Endodermal cell (in vitro differentiated cells): ENCODE data around the gene KIF20A. TPM values are rescaled to one million over a fixed set of nuclear protein-coding genes. Genes with fewer than 3 reads are reported as not detected.

Experiments used
- DNase-seq: peaks from one replicate; pipeline ENCODE4 v3.0.0-alpha.2; 2017
- H3K27ac ChIP-seq: 2 replicates; pipeline ENCODE4 v1.5.1; 2013; ENCODE audit warnings: mild to moderate bottlenecking, low read depth, low read length, moderate library complexity
- H3K27me3 ChIP-seq: 2 replicates; pipeline ENCODE4 v1.6.1; 2013; ENCODE audit warnings: mild to moderate bottlenecking, low read length, moderate library complexity; ENCODE audit not compliant: insufficient read depth, control insufficient read depth, poor library complexity, severe bottlenecking
- H3K36me3 ChIP-seq: 2 replicates; pipeline ENCODE4 v1.7.0; 2013; ENCODE audit warnings: mild to moderate bottlenecking, low read length, moderate library complexity; ENCODE audit not compliant: control insufficient read depth, insufficient read depth
- H3K4me1 ChIP-seq: one replicate; pipeline ENCODE4 v1.7.0; 2013; ENCODE audit warnings: low read length; ENCODE audit not compliant: control insufficient read depth, insufficient read depth
- H3K4me3 ChIP-seq: 2 replicates; pipeline ENCODE4 v1.5.1; 2013; ENCODE audit warnings: mild to moderate bottlenecking, low read length, moderate library complexity
- H3K9ac ChIP-seq: 2 replicates; pipeline ENCODE4 v1.6.1; 2013; ENCODE audit warnings: mild to moderate bottlenecking, low read length, moderate library complexity; ENCODE audit not compliant: poor library complexity, severe bottlenecking; ENCODE audit errors: extremely low read depth
- H3K9me3 ChIP-seq: 2 replicates; pipeline ENCODE4 v1.6.1; 2013; ENCODE audit warnings: mild to moderate bottlenecking, low read length, moderate library complexity; ENCODE audit not compliant: control insufficient read depth
- H3K27ac Mint-ChIP-seq: 2 replicates; pipeline ENCODE4 v1.8.0; 2020; ENCODE audit warnings: mixed read lengths
- H3K27me3 Mint-ChIP-seq: 2 replicates; pipeline ENCODE4 v1.8.0; 2021; ENCODE audit warnings: mild to moderate bottlenecking, mixed read lengths; ENCODE audit not compliant: insufficient read depth
- H3K36me3 Mint-ChIP-seq: 2 replicates; pipeline ENCODE4 v1.8.0; 2020; ENCODE audit warnings: low read depth, mixed read lengths
- H3K4me1 Mint-ChIP-seq: 2 replicates; pipeline ENCODE4 v1.8.0; 2020; ENCODE audit warnings: mixed read lengths
- H3K4me3 Mint-ChIP-seq: 2 replicates; pipeline ENCODE4 v1.8.0; 2020; ENCODE audit warnings: mild to moderate bottlenecking, moderate library complexity, mixed read lengths
- H3K9me3 Mint-ChIP-seq: 2 replicates; pipeline ENCODE4 v1.8.0; 2020; ENCODE audit warnings: mild to moderate bottlenecking, mixed read lengths
- CTCF ChIP-seq: fragments of 200-600 bp; sonication (generic); conservative IDR thresholded peaks from 2 replicates; pipeline ENCODE4 v1.5.0; 2021; ENCODE audit warnings: antibody characterized with exemption, mild to moderate bottlenecking
- WGBS, 2 experiments: methylation state at CpG; one replicate each; pipeline versions ENCODE4 v1.1.5 to v1.1.7; 2013; ENCODE audit warnings: missing lambda C conversion rate in 2 of 2, mixed read lengths in 1 of 2; ENCODE audit not compliant: insufficient coverage in 1 of 2, insufficient read length in 1 of 2; 5-methylcytosine and 5-hydroxymethylcytosine counted together
- long read RNA-seq, 4 experiments: library from polyadenylated mRNA in 2 of 4; library from RNA in 1 of 4; library from capped mRNA in 1 of 4; stranded (forward) in 3 of 4; unstranded in 1 of 4; transcript quantifications; one replicate each; pipeline ENCODE4 v2.0.0, GENCODE V29; 2020 to 2021; ENCODE audit warnings: inconsistent platforms in 1 of 4
- polyA plus RNA-seq, 2 experiments: library from polyadenylated mRNA; stranded (reverse); fragments of 50-300 nt; gene quantifications; one replicate each; pipeline ENCODE4 v1.2.3, GENCODE V29; 2013
- total RNA-seq, 2 donors: library from RNA; stranded (reverse); fragmentation: NEBNext Ultra II Directional in 1 of 2; extraction: Animal tissue kit (Norgen Biotek cat#: 25700) in 1 of 2; gene quantifications; 2 replicates in 1 of 2; 3 replicates in 1 of 2; pipeline ENCODE4 v1.2.1, GENCODE V29; 2021

KIF20A gene
- 10 to 100 TPM; 58.0 to 74.6 TPM for total RNA-seq
- 84.5 TPM for polyA plus RNA-seq (2013, experiment 1 of 2)
- 92.9 TPM for polyA plus RNA-seq (2013, experiment 2 of 2)
- long read RNA-seq, experiment 1, transcript KIF20A-201 (19 exons, 3,201 nt), result major isoform, 9 of 34 reads
- long read RNA-seq, experiment 1, partial matches to known transcripts, result 14 of 34 reads
- long read RNA-seq, experiment 1, other reads (novel, unspliced or antisense), result 11 of 34 reads
- long read RNA-seq, experiment 2, transcript KIF20A-201 (19 exons, 3,201 nt), result major isoform, 137 of 163 reads
- long read RNA-seq, experiment 2, partial matches to known transcripts, result 15 of 163 reads
- long read RNA-seq, experiment 2, other reads (novel, unspliced or antisense), result 11 of 163 reads
- long read RNA-seq, experiment 3, transcript KIF20A-201 (19 exons, 3,201 nt), result major isoform, 408 of 475 reads
- long read RNA-seq, experiment 3, partial matches to known transcripts, result 30 of 475 reads
- long read RNA-seq, experiment 3, other reads (novel, unspliced or antisense), result 37 of 475 reads
- long read RNA-seq, experiment 4, transcript KIF20A-201 (19 exons, 3,201 nt), result major isoform, 6 of 15 reads
- long read RNA-seq, experiment 4, partial matches to known transcripts, result 3 of 15 reads
- long read RNA-seq, experiment 4, other reads (novel, unspliced or antisense), result 6 of 15 reads

- Histone ChIP-seq H3K27me3 (no peaks in the 10 kb centered on the region), H3K9me3 (no peaks in the 10 kb centered on the region), H3K9ac (peak within 1 kb of the TSS; percentile 96), H3K4me3 (peak within 1 kb of the TSS; percentile 98), H3K27ac (peak within 1 kb of the TSS; percentile 96), H3K4me1 (no peaks in the 10 kb centered on the region), H3K36me3 (peaks cover 58% of the 10 kb centered on the region)
- peaks cover 13% of the 10 kb centered on the region for H3K4me1 Mint-ChIP-seq
- no peaks in the 10 kb centered on the region for H3K27me3 Mint-ChIP-seq
- no peak for TF ChIP-seq CTCF
- H3K9me3 Mint-ChIP-seq, result no peaks in the 10 kb centered on the region
- peaks cover 50% of the 10 kb centered on the region for H3K36me3 Mint-ChIP-seq
- DNase-seq, result peak; percentile 99
- no peak within 1 kb of the TSS for H3K27ac Mint-ChIP-seq
- H3K4me3 Mint-ChIP-seq, result no peak within 1 kb of the TSS
- 0% methylated on average over 18 to 41 of the region's 41 CpGs for WGBS, 2 experiments
Observed at GRCh38 chr5:138178516-138179276, at the start of gene KIF20A, which contains the start of gene BRD8. Gene KIF20A (plus strand): TSS chr5:138179112. CDS start chr5:138179681, 569 bp downstream. Gene BRD8 (minus strand): TSS chr5:138178630. CDS start chr5:138178614, 16 bp downstream.

GRCh38 chr5:138129347-138129746, 49.6 kb upstream of the KIF20A start:
- no peak overlapping the region for H3K4me3 Mint-ChIP-seq
- TF ChIP-seq CTCF, result no peak
- Histone ChIP-seq H3K9me3 (no peaks in the 10 kb centered on the region), H3K27me3 (no peaks in the 10 kb centered on the region), H3K27ac (no peak overlapping the region), H3K36me3 (no peaks in the 10 kb centered on the region), H3K9ac (no peak overlapping the region), H3K4me3 (no peak overlapping the region), H3K4me1 (no peaks in the 10 kb centered on the region)
- no peak for DNase-seq
- WGBS, 2 experiments, result 94 to 100% methylated on average over 6 of the region's 6 CpGs
- H3K9me3 Mint-ChIP-seq, result no peaks in the 10 kb centered on the region
- no peaks in the 10 kb centered on the region for H3K27me3 Mint-ChIP-seq
- no peak overlapping the region for H3K27ac Mint-ChIP-seq
- H3K4me1 Mint-ChIP-seq, result peaks cover 1% of the 10 kb centered on the region
- no peaks in the 10 kb centered on the region for H3K36me3 Mint-ChIP-seq

- no peak overlapping the region for H3K4me3 ChIP-seq
- Mint-ChIP-seq H3K4me3 (peak overlapping the region; percentile 50), H3K9me3 (no peaks in the 10 kb centered on the region), H3K36me3 (no peaks in the 10 kb centered on the region), H3K4me1 (peaks cover 1% of the 10 kb centered on the region), H3K27me3 (no peaks in the 10 kb centered on the region), H3K27ac (no peak overlapping the region)
- no peaks in the 10 kb centered on the region for H3K27me3 ChIP-seq
- WGBS, 2 experiments, result 92 to 100% methylated on average over 4 to 7 of the region's 7 CpGs
- H3K27ac ChIP-seq, result no peak overlapping the region
- H3K9me3 ChIP-seq, result no peaks in the 10 kb centered on the region
- TF ChIP-seq CTCF, result no peak
- no peaks in the 10 kb centered on the region for H3K4me1 ChIP-seq
- H3K9ac ChIP-seq, result no peak overlapping the region
- H3K36me3 ChIP-seq, result no peaks in the 10 kb centered on the region
- DNase-seq, result no peak
Observed at GRCh38 chr5:138132543-138132942, 46.4 kb upstream of the KIF20A start.
